Peyer's patch (tissue), 4 donors: ENCODE data around the gene HP.

Source experiments
- POLR2A ChIP-seq, 2 donors: fragments of 450-650 bp; IDR thresholded peaks; one replicate each; pipeline ENCODE4 v1.5.1; 2017; ENCODE audit warnings: antibody characterized with exemption in 2 of 2, mild to moderate bottlenecking in 2 of 2, moderate library complexity in 2 of 2
- TF ChIP-seq, protein P1 (sequence below), 6 experiments: fragments of 450-650 bp in 4 of 6; fragments of 200-600 bp in 2 of 6; sonication (generic) in 1 of 6; IDR thresholded peaks; one replicate each; pipeline ENCODE4 v1.5.1; 2017 to 2019; ENCODE audit warnings: antibody characterized with exemption in 6 of 6, mild to moderate bottlenecking in 3 of 6, moderate library complexity in 1 of 6

GRCh38 chr16:72008424-72009216 is 45.7 kb upstream of the HP start, which contains the start of gene DHODH:
- TF ChIP-seq, protein P1, sequence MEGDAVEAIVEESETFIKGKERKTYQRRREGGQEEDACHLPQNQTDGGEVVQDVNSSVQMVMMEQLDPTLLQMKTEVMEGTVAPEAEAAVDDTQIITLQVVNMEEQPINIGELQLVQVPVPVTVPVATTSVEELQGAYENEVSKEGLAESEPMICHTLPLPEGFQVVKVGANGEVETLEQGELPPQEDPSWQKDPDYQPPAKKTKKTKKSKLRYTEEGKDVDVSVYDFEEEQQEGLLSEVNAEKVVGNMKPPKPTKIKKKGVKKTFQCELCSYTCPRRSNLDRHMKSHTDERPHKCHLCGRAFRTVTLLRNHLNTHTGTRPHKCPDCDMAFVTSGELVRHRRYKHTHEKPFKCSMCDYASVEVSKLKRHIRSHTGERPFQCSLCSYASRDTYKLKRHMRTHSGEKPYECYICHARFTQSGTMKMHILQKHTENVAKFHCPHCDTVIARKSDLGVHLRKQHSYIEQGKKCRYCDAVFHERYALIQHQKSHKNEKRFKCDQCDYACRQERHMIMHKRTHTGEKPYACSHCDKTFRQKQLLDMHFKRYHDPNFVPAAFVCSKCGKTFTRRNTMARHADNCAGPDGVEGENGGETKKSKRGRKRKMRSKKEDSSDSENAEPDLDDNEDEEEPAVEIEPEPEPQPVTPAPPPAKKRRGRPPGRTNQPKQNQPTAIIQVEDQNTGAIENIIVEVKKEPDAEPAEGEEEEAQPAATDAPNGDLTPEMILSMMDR (IDR thresholded peaks at IDR 0.05): peak in 3 of 6 experiments; percentile 4 to 15 (median 9)
- TF ChIP-seq POLR2A (IDR thresholded peaks at IDR 0.05): peak in 1 of 2 donors; percentile 33
